DMS114 treated with DMSO at 0.1 percent for 48 hours (cell line): ENCODE data around the gene LMNTD1.
"Not testable (repeated sequence)": the region's sequence is repeated elsewhere in the genome, so short reads cannot be mapped to it uniquely, and the experiment has no call there.

Experiments used
- DNase-seq: peaks from one replicate; lab custom pipeline; 2025; ENCODE audit not compliant: unreplicated experiment; lab: John Stamatoyannopoulos, UW

LMNTD1 gene

GRCh38 chr12:25433581-25434325, 119.3 kb downstream of the LMNTD1 start:
- DNase-seq: no peak

- DNase-seq: no peak
Measured at GRCh38 chr12:25433024-25433423, 120.1 kb downstream of the LMNTD1 start.

GRCh38 chr12:25427337-25428249, 125.5 kb downstream of the LMNTD1 start:
- DNase-seq: no peak

- not testable (repeated sequence) for DNase-seq
Measured at GRCh38 chr12:25426821-25427220, 126.3 kb downstream of the LMNTD1 start.
